Hepatocyte (in vitro differentiated cells): ENCODE results near the gene PDE4D. TPM values are rescaled to one million over a fixed set of nuclear protein-coding genes. Genes with fewer than 3 reads are reported as not detected.

ENCODE experiments used
- DNase-seq: peaks from one replicate; pipeline ENCODE4 v3.0.0-alpha.2; 2016; ENCODE audit warnings: low spot score
- H2AFZ ChIP-seq: fragments of 200-600 bp; sonication (generic); 2 replicates; pipeline ENCODE4 v1.6.0; 2016; ENCODE audit warnings: antibody characterized with exemption, mild to moderate bottlenecking
- H3K27ac ChIP-seq: fragments of 200-600 bp; sonication (generic); 2 replicates; pipeline ENCODE4 v1.5.1; 2016; ENCODE audit warnings: mild to moderate bottlenecking
- H3K27me3 ChIP-seq: fragments of 200-600 bp; sonication (generic); 2 replicates; pipeline ENCODE4 v1.6.1; 2016
- H3K36me3 ChIP-seq: fragments of 200-600 bp; sonication (generic); replicated peaks from 2 replicates; pipeline ENCODE4 v1.5.1; 2016; ENCODE audit warnings: low read depth; ENCODE audit not compliant: insufficient read depth
- H3K4me1 ChIP-seq: fragments of 200-600 bp; sonication (generic); 2 replicates; pipeline ENCODE4 v1.5.1; 2016; ENCODE audit warnings: mild to moderate bottlenecking, moderate library complexity; ENCODE audit not compliant: insufficient read depth
- H3K4me2 ChIP-seq: fragments of 200-600 bp; sonication (generic); 2 replicates; pipeline ENCODE4 v1.6.0; 2016
- H3K4me3 ChIP-seq: fragments of 200-600 bp; sonication (generic); 2 replicates; pipeline ENCODE4 v1.5.1; 2016; ENCODE audit warnings: mild to moderate bottlenecking
- H3K79me2 ChIP-seq: fragments of 200-600 bp; sonication (generic); 2 replicates; pipeline ENCODE4 v1.6.0; 2017; ENCODE audit warnings: mild to moderate bottlenecking
- H3K9me2 ChIP-seq: fragments of 200-600 bp; sonication (generic); replicated peaks from 2 replicates; pipeline ENCODE4 v1.6.0; 2017; ENCODE audit warnings: mild to moderate bottlenecking; ENCODE audit not compliant: insufficient read depth
- H3K9me3 ChIP-seq: fragments of 200-600 bp; sonication (generic); 2 replicates; pipeline ENCODE4 v1.5.1; 2016; ENCODE audit warnings: low read depth, mild to moderate bottlenecking
- H4K20me1 ChIP-seq: fragments of 200-600 bp; sonication (generic); 2 replicates; pipeline ENCODE4 v1.6.0; 2016; ENCODE audit warnings: mild to moderate bottlenecking; ENCODE audit not compliant: insufficient read depth, poor library complexity, severe bottlenecking
- EZH2 ChIP-seq: fragments of 200-600 bp; sonication (generic); IDR thresholded peaks from 2 replicates; pipeline ENCODE4 v1.6.1; 2016; ENCODE audit warnings: antibody characterized with exemption, mild to moderate bottlenecking, borderline replicate concordance
- EZH2phosphoT487 ChIP-seq: fragments of 200-600 bp; sonication (generic); IDR thresholded peaks from one replicate; pipeline ENCODE4 v1.6.1; 2018; ENCODE audit warnings: antibody characterized with exemption, mild to moderate bottlenecking, low read depth, moderate library complexity; ENCODE audit not compliant: unreplicated experiment, severe bottlenecking
- WGBS: methylation state at CpG from one replicate; pipeline ENCODE4 v1.1.6; 2016; ENCODE audit warnings: low lambda C conversion rate; ENCODE audit errors: missing lambda C conversion rate; 5-methylcytosine and 5-hydroxymethylcytosine counted together
- polyA plus RNA-seq: library from polyadenylated mRNA; unstranded; fragments of >200 nt; fragmentation: Nextera tagmentation; extraction: Ambion mirVana; gene quantifications from 2 replicates; pipeline ENCODE4 v1.2.1, GENCODE V29; 2016
- total RNA-seq: library from RNA; depleted of rRNA; stranded (reverse); fragments of >200 nt; gene quantifications from 2 replicates; pipeline ENCODE4 v1.2.3, GENCODE V29; 2014
- TF ChIP-seq, protein P1 (sequence below): fragments of 200-600 bp; sonication (generic); IDR thresholded peaks from 2 replicates; pipeline ENCODE4 v1.5.1; 2016; ENCODE audit warnings: antibody characterized with exemption, mild to moderate bottlenecking; ENCODE audit not compliant: poor library complexity

Gene PDE4D
- total and polyA plus RNA-seq, 2 experiments from 2014 or later, result 14.5 to 45.2 TPM

DNA sequence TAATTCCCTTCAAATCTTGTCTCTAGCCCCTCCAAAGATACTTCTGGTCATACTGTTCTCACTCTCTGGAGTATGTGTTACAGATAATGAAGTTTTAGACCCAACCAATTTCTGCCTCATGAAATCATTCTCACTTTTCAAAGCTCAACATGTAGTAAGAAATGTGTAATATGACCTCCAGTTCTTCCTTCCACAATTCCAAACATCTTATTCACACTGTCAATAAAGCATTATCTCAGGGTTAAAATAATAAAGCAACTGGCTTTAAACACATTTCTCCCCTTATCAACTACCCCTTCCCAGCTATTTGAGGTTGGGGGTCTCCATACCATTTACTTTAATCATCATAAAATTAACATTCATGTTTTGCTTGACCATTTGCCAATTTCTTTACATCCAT is 656.5 kb downstream of the PDE4D start:
- Histone ChIP-seq H3K9me3 (no peaks in the 10 kb centered on the region), H3K79me2 (peaks cover 7% of the 10 kb centered on the region), H3K9me2 (no peaks in the 10 kb centered on the region), H2AFZ (no peak overlapping the region), H3K27me3 (no peaks in the 10 kb centered on the region), H3K4me2 (no peak overlapping the region), H3K27ac (no peak overlapping the region), H3K4me1 (peaks cover 4% of the 10 kb centered on the region), H3K4me3 (no peak overlapping the region), H4K20me1 (no peaks in the 10 kb centered on the region), H3K36me3 (no peaks in the 10 kb centered on the region)
- no peak for TF ChIP-seq EZH2
- no peak for TF ChIP-seq EZH2phosphoT487
- TF ChIP-seq, protein P1, sequence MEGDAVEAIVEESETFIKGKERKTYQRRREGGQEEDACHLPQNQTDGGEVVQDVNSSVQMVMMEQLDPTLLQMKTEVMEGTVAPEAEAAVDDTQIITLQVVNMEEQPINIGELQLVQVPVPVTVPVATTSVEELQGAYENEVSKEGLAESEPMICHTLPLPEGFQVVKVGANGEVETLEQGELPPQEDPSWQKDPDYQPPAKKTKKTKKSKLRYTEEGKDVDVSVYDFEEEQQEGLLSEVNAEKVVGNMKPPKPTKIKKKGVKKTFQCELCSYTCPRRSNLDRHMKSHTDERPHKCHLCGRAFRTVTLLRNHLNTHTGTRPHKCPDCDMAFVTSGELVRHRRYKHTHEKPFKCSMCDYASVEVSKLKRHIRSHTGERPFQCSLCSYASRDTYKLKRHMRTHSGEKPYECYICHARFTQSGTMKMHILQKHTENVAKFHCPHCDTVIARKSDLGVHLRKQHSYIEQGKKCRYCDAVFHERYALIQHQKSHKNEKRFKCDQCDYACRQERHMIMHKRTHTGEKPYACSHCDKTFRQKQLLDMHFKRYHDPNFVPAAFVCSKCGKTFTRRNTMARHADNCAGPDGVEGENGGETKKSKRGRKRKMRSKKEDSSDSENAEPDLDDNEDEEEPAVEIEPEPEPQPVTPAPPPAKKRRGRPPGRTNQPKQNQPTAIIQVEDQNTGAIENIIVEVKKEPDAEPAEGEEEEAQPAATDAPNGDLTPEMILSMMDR, result no peak
- no peak for DNase-seq

DNA sequence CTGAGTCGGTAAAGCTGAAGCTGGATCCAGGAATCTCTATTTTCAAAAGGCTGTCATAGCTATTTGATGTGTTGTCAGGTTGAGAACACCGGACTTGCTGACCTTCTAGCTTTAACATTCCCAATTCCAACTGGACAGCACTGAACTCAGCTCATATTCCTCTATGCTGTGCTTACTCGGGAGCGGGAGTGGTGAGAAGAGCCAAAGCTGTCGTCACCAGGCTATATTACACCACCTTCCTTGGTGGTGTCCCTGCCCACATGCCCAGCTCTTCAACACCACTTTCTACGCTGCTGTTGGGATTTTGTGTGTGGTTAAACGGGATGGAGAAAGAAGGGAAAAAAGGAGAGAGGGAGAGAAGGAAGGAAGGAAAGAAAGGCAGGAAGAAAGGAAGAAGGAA is 657.1 kb downstream of the PDE4D start:
- no peaks in the 10 kb centered on the region for H4K20me1 ChIP-seq
- H2AFZ ChIP-seq, result no peak overlapping the region
- 94% methylated on average over 7 of the region's 7 CpGs for WGBS
- H3K9me2 ChIP-seq, result no peaks in the 10 kb centered on the region
- DNase-seq, result no peak
- peaks cover 4% of the 10 kb centered on the region for H3K4me1 ChIP-seq
- peaks cover 6% of the 10 kb centered on the region for H3K79me2 ChIP-seq
- H3K27me3 ChIP-seq, result no peaks in the 10 kb centered on the region
- no peak overlapping the region for H3K27ac ChIP-seq
- no peaks in the 10 kb centered on the region for H3K36me3 ChIP-seq
- no peak overlapping the region for H3K4me3 ChIP-seq
- no peaks in the 10 kb centered on the region for H3K9me3 ChIP-seq
- no peak overlapping the region for H3K4me2 ChIP-seq
- no peak for TF ChIP-seq EZH2phosphoT487
- TF ChIP-seq, protein P1, result no peak

DNA sequence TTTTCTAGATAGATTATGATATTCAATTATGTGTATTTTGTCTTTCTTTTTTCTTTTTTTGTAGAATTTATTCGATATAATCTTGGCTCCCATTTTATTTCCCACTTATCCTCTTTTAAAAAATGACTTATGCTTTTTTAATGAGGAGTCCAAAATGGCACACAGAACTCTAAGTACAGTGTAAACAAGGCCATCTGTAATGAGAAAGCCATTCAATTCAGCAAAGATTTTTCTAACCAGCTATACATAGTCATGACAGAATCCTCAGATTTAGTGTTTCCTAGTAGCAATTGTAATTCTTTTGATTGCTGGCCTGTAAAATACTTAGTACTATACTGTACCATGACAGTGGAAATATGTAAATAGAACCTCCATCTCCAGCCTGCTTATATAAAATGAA is 659.3 kb downstream of the PDE4D start:
- no peak overlapping the region for H2AFZ ChIP-seq
- H3K79me2 ChIP-seq, result peaks cover 2% of the 10 kb centered on the region
- TF ChIP-seq, protein P1, result no peak
- TF ChIP-seq EZH2 (no peak), EZH2phosphoT487 (no peak)
- no peaks in the 10 kb centered on the region for H3K9me3 ChIP-seq
- no peaks in the 10 kb centered on the region for H3K36me3 ChIP-seq
- no peak overlapping the region for H3K27ac ChIP-seq
- H4K20me1 ChIP-seq, result no peaks in the 10 kb centered on the region
- 91% methylated on average over 1 of the region's 1 CpG for WGBS
- H3K27me3 ChIP-seq, result no peaks in the 10 kb centered on the region
- no peak overlapping the region for H3K4me2 ChIP-seq
- peaks cover 4% of the 10 kb centered on the region for H3K4me1 ChIP-seq
- DNase-seq, result no peak
- no peak overlapping the region for H3K4me3 ChIP-seq
- H3K9me2 ChIP-seq, result no peaks in the 10 kb centered on the region
